ENCODE data around the gene CLEC9A. TPM values are rescaled to one million over a fixed set of nuclear protein-coding genes. Genes with fewer than 3 reads are reported as not detected.

CLEC9A gene
- total RNA-seq = not detected in 2 replicates

DNA sequence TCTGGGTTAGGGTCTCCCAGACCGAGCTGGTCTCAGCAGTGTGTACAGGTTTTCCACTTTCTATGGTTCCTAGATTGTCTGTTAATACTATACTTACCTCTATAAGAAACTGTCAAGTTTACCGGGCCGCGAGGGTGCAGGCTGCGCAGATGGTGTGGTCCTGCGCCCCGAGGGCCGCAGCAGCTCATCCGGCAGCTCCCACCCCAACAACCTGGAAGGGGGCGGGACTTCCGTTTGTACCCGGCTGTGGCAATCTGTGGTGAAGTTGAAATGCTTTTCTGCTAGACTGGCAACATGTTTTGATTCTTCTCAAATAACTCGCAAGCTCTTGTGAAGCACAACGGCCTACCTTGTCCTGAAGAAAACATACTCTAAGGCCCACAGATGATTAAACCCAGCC is at the start of gene CLEC9A:
CLEC9A (plus strand) TSS at position 237 of the 400 bp plus-strand sequence. CDS start 22,006 bp downstream, outside the sequence.

DNA sequence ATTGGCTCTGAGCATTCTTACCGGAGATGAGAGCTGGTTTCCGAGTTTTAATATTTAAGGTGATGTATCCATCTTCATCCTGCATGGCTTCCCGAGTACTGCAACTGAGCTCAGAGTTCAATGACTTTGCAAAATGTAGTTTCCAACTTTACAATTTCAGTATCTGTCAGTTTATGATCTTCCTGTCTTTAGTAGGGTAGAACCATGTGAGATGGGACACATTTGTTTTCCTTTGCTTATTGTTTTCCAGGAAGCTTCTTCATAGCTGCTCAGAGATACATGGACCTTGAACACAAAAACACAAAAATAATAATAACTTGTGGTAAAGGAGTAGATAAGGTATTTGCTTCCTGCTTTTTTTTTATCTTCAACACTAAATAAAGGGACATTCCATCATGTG is 31.5 kb upstream of the CLEC9A start, which contains the start of gene CLEC1B:
CLEC1B (minus strand) TSS at position 106 of the 400 bp plus-strand sequence; CDS start at position 85, 21 bp downstream.

DNA sequence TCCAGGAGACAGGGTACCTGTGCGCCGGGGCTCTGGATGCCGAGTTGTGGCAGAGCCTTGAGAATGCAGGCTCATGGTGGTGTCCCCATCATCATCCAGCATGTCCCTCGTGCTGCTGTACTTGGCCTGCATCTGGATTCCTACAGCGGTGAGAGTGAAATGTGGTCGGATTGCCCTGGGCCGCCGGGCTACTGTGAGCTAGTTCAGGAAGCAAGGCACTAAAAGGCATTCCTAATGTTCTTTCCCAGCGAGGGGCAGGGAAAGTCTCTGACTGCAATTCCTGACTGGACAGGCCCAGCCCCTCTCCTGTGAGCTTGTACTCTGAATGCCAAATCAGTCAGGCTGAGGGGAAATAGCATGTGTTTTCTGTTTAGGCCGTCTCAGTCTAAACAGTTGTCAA is 68.3 kb downstream of the CLEC9A start, which contains the start of gene CLEC1A:
CLEC1A (minus strand) TSS at position 195 of the 400 bp plus-strand sequence; CDS start at position 132, 63 bp downstream.

Other genes with a start within 250 kb of the CLEC9A start
- gene KLRF1, start 203.2 kb upstream of the CLEC9A start, total RNA-seq = 0.47 TPM in 1 of 2 replicates, not detected in the other
- gene CLEC2B, start 161.3 kb upstream of the CLEC9A start, total RNA-seq = 5.4 and 20.8 TPM in 2 replicates
- gene KLRF2, start 149.2 kb upstream of the CLEC9A start, total RNA-seq = not detected in 2 replicates
- not detected in 2 replicates for gene CLEC2A, start 98.3 kb upstream of the CLEC9A start, total RNA-seq
- not detected in 2 replicates for gene CLEC12A, start 59.3 kb upstream of the CLEC9A start, total RNA-seq
- gene CLEC1B, start 31.6 kb upstream of the CLEC9A start, total RNA-seq = not detected in 2 replicates
- not detected in 2 replicates for gene CLEC12B, start 20.1 kb upstream of the CLEC9A start, total RNA-seq
- gene CLEC1A, start 68.3 kb downstream of the CLEC9A start, total RNA-seq = not detected in 2 replicates
- gene CLEC7A, start 99.5 kb downstream of the CLEC9A start, total RNA-seq = not detected in 2 replicates
- gene OLR1, start 141.4 kb downstream of the CLEC9A start, total RNA-seq = 0.16 TPM in 1 of 2 replicates, not detected in the other
- gene TMEM52B, start 148.3 kb downstream of the CLEC9A start, total RNA-seq = not detected in 2 replicates
- gene GABARAPL1, start 182.2 kb downstream of the CLEC9A start, total RNA-seq = 89.4 and 103 TPM in 2 replicates